Neutrophil (primary cell): ENCODE data around the gene NOTCH1.
A peak's percentile ranks its signal among the peaks of the same experiment; 100 is the strongest.

Source experiments
- H3K27ac ChIP-seq: fragments of 200-600 bp; sonication (generic); 2 replicates; pipeline ENCODE4 v1.5.1; 2016; ENCODE audit warnings: mild to moderate bottlenecking, moderate library complexity
- H3K27me3 ChIP-seq: fragments of 200-600 bp; sonication (generic); 2 replicates; pipeline ENCODE4 v1.6.0; 2016; ENCODE audit warnings: mild to moderate bottlenecking
- H3K36me3 ChIP-seq: fragments of 200-600 bp; sonication (generic); 2 replicates; pipeline ENCODE4 v1.5.1; 2017
- H3K4me1 ChIP-seq, 2 experiments: fragments of 200-600 bp in 1 of 2; sonication (generic) in 1 of 2; 1 replicate in 1 of 2; 2 replicates in 1 of 2; pipeline versions ENCODE4 v1.5.1 to v1.6.1; 2013 to 2016; ENCODE audit warnings: low read depth in 1 of 2, low read length in 1 of 2, mild to moderate bottlenecking in 1 of 2, moderate library complexity in 1 of 2; ENCODE audit not compliant: control insufficient read depth in 1 of 2, insufficient read depth in 1 of 2
- H3K4me3 ChIP-seq, 2 experiments: fragments of 200-600 bp in 1 of 2; sonication (generic) in 1 of 2; 1 replicate in 1 of 2; 2 replicates in 1 of 2; pipeline ENCODE4 v1.5.1; 2013 to 2016; ENCODE audit warnings: low read depth in 1 of 2, low read length in 1 of 2, mild to moderate bottlenecking in 1 of 2, moderate library complexity in 1 of 2
- H3K9me3 ChIP-seq: fragments of 200-600 bp; sonication (generic); 2 replicates; pipeline ENCODE4 v1.5.1; 2016
- CTCF ChIP-seq: fragments of 200-600 bp; sonication (generic); IDR thresholded peaks from 2 replicates; pipeline ENCODE4 v1.5.1; 2016; ENCODE audit warnings: antibody characterized with exemption

NOTCH1 gene

DNA sequence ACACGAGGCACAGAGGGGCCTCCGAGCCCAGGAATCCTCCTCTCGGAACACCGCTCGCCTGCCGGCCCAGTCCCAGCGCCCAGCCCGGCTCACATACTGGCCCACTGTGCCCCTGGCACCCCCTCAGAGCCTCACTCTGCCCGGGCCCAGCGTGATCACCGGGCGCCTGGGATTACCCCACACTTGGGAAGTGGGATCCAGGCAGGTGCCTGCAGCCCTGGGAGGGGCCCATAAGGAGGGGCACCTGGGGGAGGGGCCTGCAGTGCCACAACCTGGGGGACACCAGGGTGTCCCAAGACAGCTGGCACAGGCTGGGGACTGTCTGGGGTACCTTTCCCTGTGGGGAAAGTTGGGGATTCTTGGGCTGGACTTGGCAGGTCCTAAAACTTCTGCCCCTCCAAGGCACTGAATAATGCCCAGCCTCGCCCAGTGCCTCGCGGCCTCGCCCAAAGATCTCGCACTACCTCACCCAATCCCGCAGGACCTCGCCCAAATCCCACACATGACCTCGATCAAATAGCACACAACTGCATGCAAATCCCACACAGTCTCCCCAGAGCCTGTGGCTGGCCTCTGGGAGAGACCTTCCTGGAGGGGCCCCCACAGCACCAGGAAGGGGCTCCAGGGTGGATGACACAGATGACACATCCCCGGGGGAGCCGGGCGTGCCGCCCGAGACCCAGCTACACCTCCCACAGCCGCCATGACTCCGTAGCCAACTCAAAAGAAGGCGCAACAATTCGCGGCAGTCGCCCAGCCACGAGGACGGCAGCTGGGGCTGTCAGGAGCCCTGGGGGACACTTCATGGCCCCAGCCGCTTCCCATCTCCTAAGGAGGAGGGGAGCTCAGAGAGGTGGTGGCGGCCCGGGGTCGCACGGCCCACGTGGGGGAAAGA lies 13.7 kb downstream of the NOTCH1 start:
- no peak for TF ChIP-seq CTCF

DNA sequence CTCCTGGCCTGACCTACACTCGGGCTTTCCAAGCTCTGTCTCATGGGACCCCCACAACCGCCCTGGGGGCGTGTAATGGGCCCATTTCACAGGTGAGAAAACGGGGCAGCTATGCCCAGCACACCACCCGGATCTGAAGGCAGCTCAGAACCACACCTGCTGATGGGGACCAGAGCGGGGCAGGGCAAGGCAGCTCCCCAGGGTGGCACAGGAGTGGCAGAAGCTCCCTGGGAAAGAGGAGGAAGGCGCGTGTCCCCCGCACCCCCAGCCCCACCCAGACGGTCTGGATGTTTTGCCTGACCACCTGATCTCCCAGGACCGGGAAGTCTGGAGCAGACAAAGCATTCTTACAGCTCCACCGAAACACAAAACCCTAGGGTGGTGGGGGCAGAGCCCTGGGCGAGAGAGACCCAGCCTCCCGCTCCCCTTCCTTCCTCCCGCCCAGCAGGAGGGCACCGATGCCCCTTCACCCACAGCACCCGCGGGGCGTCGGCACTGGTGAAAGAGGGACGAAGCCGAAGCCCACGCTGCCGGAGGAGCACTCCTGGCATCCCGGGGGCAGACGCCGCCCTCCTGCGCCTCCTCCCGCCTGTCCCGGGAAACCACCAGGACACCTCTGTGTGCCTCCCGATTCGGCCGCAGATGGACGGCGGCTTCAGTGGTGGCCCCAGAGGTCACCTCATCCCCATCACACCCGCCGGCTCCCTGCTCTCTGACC lies 14.5 kb downstream of the NOTCH1 start:
- Histone ChIP-seq H3K27me3 (peaks cover 24% of the 10 kb centered on the region), H3K4me3 (peak overlapping the region; percentile 50 to 72), H3K27ac (peak overlapping the region; percentile 66), H3K4me1 (peaks cover 68 to 90% of the 10 kb centered on the region in 2 experiments), H3K9me3 (no peaks in the 10 kb centered on the region), H3K36me3 (peaks cover 41% of the 10 kb centered on the region)
- TF ChIP-seq CTCF, result no peak

More for the DNA sequence above, 13.7 kb downstream of the NOTCH1 start:
- no peaks in the 10 kb centered on the region for H3K9me3 ChIP-seq
- H3K27ac ChIP-seq, result peak overlapping the region; percentile 90
- peak overlapping the region; percentile 15 to 72 for H3K4me3 ChIP-seq
- peaks cover 24% of the 10 kb centered on the region for H3K27me3 ChIP-seq
- H3K4me1 ChIP-seq, result peaks cover 71 to 98% of the 10 kb centered on the region in 2 experiments
- H3K36me3 ChIP-seq, result peaks cover 41% of the 10 kb centered on the region

GRCh38 chr9:136530461-136531089 lies 15.3 kb downstream of the NOTCH1 start:
- Histone ChIP-seq H3K36me3 (peaks cover 44% of the 10 kb centered on the region), H3K4me3 (peak overlapping the region; percentile 50 to 72), H3K9me3 (no peaks in the 10 kb centered on the region), H3K27me3 (peaks cover 24% of the 10 kb centered on the region), H3K4me1 (peaks cover 68 to 83% of the 10 kb centered on the region in 2 experiments), H3K27ac (peak overlapping the region; percentile 66)
- TF ChIP-seq CTCF, result no peak

DNA sequence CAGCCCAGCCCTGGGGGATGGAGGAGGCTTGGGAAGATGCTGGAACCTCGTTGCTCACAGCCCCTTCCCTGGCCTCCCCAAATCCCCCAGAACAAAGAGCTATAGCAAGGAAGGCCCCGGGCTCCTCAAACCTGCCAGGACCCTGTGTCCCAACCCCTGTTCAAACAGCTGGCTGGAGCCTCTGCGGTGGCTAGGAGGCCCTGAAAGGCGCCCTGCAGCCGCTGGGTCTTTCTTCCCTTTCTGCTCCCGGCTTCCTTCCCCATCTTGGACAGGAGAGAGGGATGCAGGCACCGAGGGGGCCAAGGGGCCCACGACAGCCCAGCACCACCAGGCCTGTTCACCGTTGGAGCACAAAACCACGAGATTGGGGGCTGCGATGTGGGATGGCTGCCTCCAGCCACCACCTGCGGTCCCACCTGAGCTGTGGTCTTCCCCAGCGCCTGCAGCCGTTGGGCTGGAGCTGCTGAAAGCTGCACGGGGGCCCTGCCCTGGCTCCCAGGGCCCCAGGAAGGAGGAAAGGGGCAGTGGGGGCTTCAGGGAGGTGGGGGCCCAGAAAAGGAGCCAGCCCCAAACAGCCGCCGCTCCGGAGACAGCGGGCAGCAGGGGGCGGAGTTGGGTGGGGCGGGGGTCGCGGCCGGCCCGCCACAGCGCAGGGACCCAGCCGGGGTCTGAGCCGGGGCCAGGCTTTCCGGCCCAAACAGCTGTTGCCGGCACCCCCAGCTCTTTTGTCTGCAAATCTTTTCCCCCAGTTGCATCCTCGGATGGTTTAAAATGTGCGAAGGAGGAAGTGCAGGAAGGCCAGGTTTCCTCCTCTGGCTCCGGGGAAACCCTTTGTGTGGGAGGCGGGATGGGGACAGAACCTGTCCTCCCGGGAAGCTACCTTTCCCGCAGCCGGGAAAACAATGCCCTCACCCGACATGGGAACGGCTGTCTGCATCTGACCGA lies 16.1 kb downstream of the NOTCH1 start:
- Histone ChIP-seq H3K27ac (peak overlapping the region; percentile 66), H3K4me3 (peak overlapping the region; percentile 50 to 72), H3K36me3 (peaks cover 52% of the 10 kb centered on the region), H3K9me3 (no peaks in the 10 kb centered on the region), H3K4me1 (peaks cover 64 to 77% of the 10 kb centered on the region in 2 experiments), H3K27me3 (peaks cover 24% of the 10 kb centered on the region)
- TF ChIP-seq CTCF, result no peak
